Keratinocyte (primary cell): ENCODE data around the gene SEPHS1. TPM values are rescaled to one million over a fixed set of nuclear protein-coding genes. Genes with fewer than 3 reads are reported as not detected.

ENCODE experiments used
- DNase-seq: peaks from one replicate; pipeline ENCODE4 v3.0.0-alpha.2; 2011; ENCODE audit warnings: low read depth, missing footprints, low spot score
- FAIRE-seq: peaks from 2 replicates; lab custom pipeline; 2011; peaks lifted over from hg19 to GRCh38; lab: Jason Lieb, UNC
- H2AFZ ChIP-seq: 2 replicates; pipeline ENCODE4 v1.6.0; 2012; ENCODE audit warnings: low read length, control low read depth, inconsistent platforms; ENCODE audit not compliant: control insufficient read depth
- H3K27ac ChIP-seq: 2 replicates; pipeline ENCODE4 v1.5.1; 2011; ENCODE audit warnings: low read length; ENCODE audit not compliant: control insufficient read depth, insufficient read depth
- H3K27me3 ChIP-seq: 3 replicates; pipeline ENCODE4 v1.6.0; 2011; ENCODE audit warnings: low read length; ENCODE audit not compliant: control insufficient read depth, insufficient read depth; ENCODE audit errors: extremely low read depth
- H3K36me3 ChIP-seq, 2 experiments: 2 replicates in 1 of 2; 3 replicates in 1 of 2; pipeline ENCODE4 v1.5.1; 2011; ENCODE audit warnings: low read length in 2 of 2, mild to moderate bottlenecking in 1 of 2; ENCODE audit not compliant: control insufficient read depth in 2 of 2, insufficient read depth in 2 of 2; ENCODE audit errors: extremely low read depth in 1 of 2
- H3K4me1 ChIP-seq: 3 replicates; pipeline ENCODE4 v1.5.1; 2011; ENCODE audit warnings: low read length; ENCODE audit not compliant: control insufficient read depth, insufficient read depth; ENCODE audit errors: extremely low read depth
- H3K4me2 ChIP-seq: 3 replicates; pipeline ENCODE4 v1.6.0; 2011; ENCODE audit warnings: low read depth, low read length; ENCODE audit not compliant: control insufficient read depth, insufficient read depth; ENCODE audit errors: extremely low read depth
- H3K4me3 ChIP-seq, 3 experiments: fragments of 200-600 bp in 1 of 3; sonication (generic) in 1 of 3; 2 replicates in 2 of 3; 3 replicates in 1 of 3; pipeline ENCODE4 v1.5.1; 2011 to 2016; ENCODE audit warnings: low read length in 3 of 3, mild to moderate bottlenecking in 3 of 3, control low read depth in 2 of 3, inconsistent platforms in 1 of 3, low read depth in 1 of 3, mixed read lengths in 1 of 3, mixed run types in 1 of 3, moderate library complexity in 1 of 3; ENCODE audit not compliant: control insufficient read depth in 2 of 3, insufficient read depth in 2 of 3; ENCODE audit errors: extremely low read depth in 1 of 3
- H3K79me2 ChIP-seq: 2 replicates; pipeline ENCODE4 v1.6.0; 2012; ENCODE audit warnings: low read length; ENCODE audit not compliant: control insufficient read depth, insufficient read depth
- H3K9ac ChIP-seq: 3 replicates; pipeline ENCODE4 v1.6.0; 2011; ENCODE audit warnings: low read length; ENCODE audit not compliant: control insufficient read depth, insufficient read depth; ENCODE audit errors: extremely low read depth
- H3K9me1 ChIP-seq: 3 replicates; pipeline ENCODE4 v1.6.0; 2011; ENCODE audit warnings: low read length; ENCODE audit not compliant: control insufficient read depth, insufficient read depth; ENCODE audit errors: extremely low read depth
- H3K9me3 ChIP-seq: 2 replicates; pipeline ENCODE4 v1.5.1; 2012; ENCODE audit warnings: low read depth, low read length; ENCODE audit not compliant: control insufficient read depth
- H4K20me1 ChIP-seq: 3 replicates; pipeline ENCODE4 v1.6.0; 2011; ENCODE audit warnings: low read length; ENCODE audit not compliant: control insufficient read depth, insufficient read depth; ENCODE audit errors: extremely low read depth
- EZH2 ChIP-seq: IDR thresholded peaks from one replicate; pipeline ENCODE4 v1.6.1; 2012; ENCODE audit warnings: inconsistent platforms, mild to moderate bottlenecking, low read length, moderate library complexity
- dilution Hi-C: fragments of 300-500 bp; cut with MboI; formaldehyde crosslinking; loops from one replicate; pipeline ENCODE4 v1.7.0; 2020; ENCODE audit warnings: low sequenced_read_pairs; ENCODE audit not compliant: extremely low pct_ligation_motif_present
- polyA plus RNA-seq, 5 experiments: library from polyadenylated mRNA; depleted of rRNA in 3 of 5; stranded (reverse) in 3 of 5; stranded (forward) in 1 of 5; unstranded in 1 of 5; fragments of >200 nt; gene quantifications; 1 replicate in 1 of 5; 2 replicates in 3 of 5; 3 replicates in 1 of 5; pipeline versions ENCODE4 v1.2.1 to v1.2.3, GENCODE V29; 2011 to 2012; ENCODE audit warnings: missing spikeins in 2 of 5, low read depth in 1 of 5, low replicate concordance in 1 of 5
- TF ChIP-seq, protein P1 (sequence below), 3 experiments: IDR thresholded peaks in 1 of 3; conservative IDR thresholded peaks in 1 of 3; optimal IDR thresholded peaks in 1 of 3; 2 replicates in 2 of 3; 3 replicates in 1 of 3; pipeline versions ENCODE3 to v1.5.1; 2011; ENCODE audit warnings: low read length in 3 of 3, mild to moderate bottlenecking in 3 of 3, moderate library complexity in 2 of 3, control low read depth in 1 of 3, inconsistent platforms in 1 of 3; ENCODE audit not compliant: insufficient read depth in 2 of 3; ENCODE audit errors: extremely low read depth in 1 of 3

SEPHS1 gene
- polyA plus RNA-seq, 1 donor (not counting 4 experiments of a cell fraction or from before 2014, with no cell fraction given) = 65.4 TPM

DNA sequence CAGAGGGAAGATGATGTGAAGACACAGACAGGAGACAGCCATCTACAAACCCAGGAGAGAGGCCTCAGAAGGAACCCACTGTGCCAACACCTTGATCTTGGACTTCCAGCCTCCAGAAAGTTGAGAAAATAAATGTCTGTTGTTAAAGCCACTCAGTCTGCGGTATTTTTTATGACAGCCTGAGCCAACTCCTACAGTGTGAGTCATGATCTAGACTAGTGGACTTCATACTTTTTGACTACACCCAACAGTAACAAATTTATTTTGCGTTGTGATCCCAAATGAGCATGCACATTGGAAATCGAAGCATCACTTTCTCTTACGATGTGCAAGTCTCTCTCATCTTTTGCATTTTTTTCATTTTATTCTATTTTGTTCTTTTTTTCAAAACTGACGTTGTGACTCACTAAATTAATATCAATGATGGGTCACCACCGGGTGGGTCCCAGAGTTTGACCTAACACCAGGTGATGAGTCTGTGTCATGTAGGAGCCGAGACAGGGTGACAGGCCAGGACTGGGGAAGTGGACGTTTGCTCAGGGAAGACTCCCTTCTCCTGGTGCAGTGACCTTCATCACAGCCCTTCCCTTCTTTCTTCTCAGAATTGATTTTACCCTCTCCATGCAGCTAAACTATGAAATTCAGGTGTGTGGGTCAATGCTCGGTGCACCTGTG, 77.1 kb downstream of the SEPHS1 start:
- Histone ChIP-seq H3K27me3 (no peaks in the 10 kb centered on the region), H3K36me3 (no peaks in the 10 kb centered on the region), H3K27ac (no peak overlapping the region), H4K20me1 (no peaks in the 10 kb centered on the region), H3K4me2 (no peak overlapping the region), H2AFZ (no peak overlapping the region), H3K9me1 (no peaks in the 10 kb centered on the region), H3K4me1 (no peaks in the 10 kb centered on the region), H3K79me2 (no peaks in the 10 kb centered on the region), H3K4me3 (no peak overlapping the region), H3K9ac (no peak overlapping the region), H3K9me3 (no peaks in the 10 kb centered on the region)
- FAIRE-seq (no peak), DNase-seq (no peak)
- TF ChIP-seq EZH2 = no peak
- TF ChIP-seq, protein P1, sequence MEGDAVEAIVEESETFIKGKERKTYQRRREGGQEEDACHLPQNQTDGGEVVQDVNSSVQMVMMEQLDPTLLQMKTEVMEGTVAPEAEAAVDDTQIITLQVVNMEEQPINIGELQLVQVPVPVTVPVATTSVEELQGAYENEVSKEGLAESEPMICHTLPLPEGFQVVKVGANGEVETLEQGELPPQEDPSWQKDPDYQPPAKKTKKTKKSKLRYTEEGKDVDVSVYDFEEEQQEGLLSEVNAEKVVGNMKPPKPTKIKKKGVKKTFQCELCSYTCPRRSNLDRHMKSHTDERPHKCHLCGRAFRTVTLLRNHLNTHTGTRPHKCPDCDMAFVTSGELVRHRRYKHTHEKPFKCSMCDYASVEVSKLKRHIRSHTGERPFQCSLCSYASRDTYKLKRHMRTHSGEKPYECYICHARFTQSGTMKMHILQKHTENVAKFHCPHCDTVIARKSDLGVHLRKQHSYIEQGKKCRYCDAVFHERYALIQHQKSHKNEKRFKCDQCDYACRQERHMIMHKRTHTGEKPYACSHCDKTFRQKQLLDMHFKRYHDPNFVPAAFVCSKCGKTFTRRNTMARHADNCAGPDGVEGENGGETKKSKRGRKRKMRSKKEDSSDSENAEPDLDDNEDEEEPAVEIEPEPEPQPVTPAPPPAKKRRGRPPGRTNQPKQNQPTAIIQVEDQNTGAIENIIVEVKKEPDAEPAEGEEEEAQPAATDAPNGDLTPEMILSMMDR (optimal IDR thresholded peaks at IDR 0.05 in 1 of 3, IDR thresholded peaks at IDR 0.05 in 1 of 3, conservative IDR thresholded peaks at IDR 0.05 in 1 of 3; ENCODE audit: extremely low read depth in 1 of 3, insufficient read depth in 2 of 3, low read length in 3 of 3) = no peak
- dilution Hi-C loops = no loop called here

DNA sequence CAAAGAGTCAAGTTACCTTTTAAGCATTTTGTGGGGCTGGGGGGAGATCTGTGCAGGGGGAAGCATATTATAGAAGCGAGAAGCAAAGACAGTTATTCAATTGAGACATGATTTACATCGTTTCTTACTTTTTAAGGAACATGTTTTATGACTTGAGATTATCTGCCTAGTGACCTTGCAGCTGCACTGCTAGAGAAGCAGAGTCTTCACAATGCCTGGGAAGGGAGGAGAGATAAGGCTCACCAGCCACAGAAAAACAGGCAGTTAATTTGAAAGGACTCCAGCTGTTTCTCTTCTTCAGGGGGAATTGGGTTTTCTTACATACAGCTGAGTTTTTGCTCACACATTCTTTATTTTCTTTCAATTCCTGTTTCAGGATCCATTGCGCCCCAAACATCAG, 79.3 kb downstream of the SEPHS1 start:
- Histone ChIP-seq H3K9ac (no peak overlapping the region), H3K4me3 (no peak overlapping the region), H3K27me3 (no peaks in the 10 kb centered on the region), H3K9me1 (no peaks in the 10 kb centered on the region), H3K4me1 (no peaks in the 10 kb centered on the region), H3K36me3 (no peaks in the 10 kb centered on the region), H3K4me2 (no peak overlapping the region), H4K20me1 (no peaks in the 10 kb centered on the region), H2AFZ (no peak overlapping the region), H3K27ac (no peak overlapping the region), H3K9me3 (no peaks in the 10 kb centered on the region), H3K79me2 (no peaks in the 10 kb centered on the region)
- no peak for TF ChIP-seq EZH2
- TF ChIP-seq, protein P1 (optimal IDR thresholded peaks at IDR 0.05 in 1 of 3, IDR thresholded peaks at IDR 0.05 in 1 of 3, conservative IDR thresholded peaks at IDR 0.05 in 1 of 3; ENCODE audit: extremely low read depth in 1 of 3, insufficient read depth in 2 of 3, low read length in 3 of 3) = no peak
- no peak for DNase-seq
- dilution Hi-C loops = no loop called here
- FAIRE-seq = no peak
